T-helper 1 cell treated with Interleukin-12 subunit alpha and Interleukin-12 subunit beta and Interleukin-4 antibody, amounts not matched to agents 30 μg/mL and 1 μg/mL, for 36 hours (primary cell): Measurements from ENCODE around the gene PRPS1L1.

Source experiments
- H3K27ac Mint-ChIP-seq: one replicate; pipeline ENCODE4 v1.8.0; 2021; ENCODE audit warnings: mild to moderate bottlenecking, mixed read lengths
- H3K27me3 Mint-ChIP-seq: one replicate; pipeline ENCODE4 v1.8.0; 2021; ENCODE audit warnings: low read depth, mixed read lengths
- H3K36me3 Mint-ChIP-seq: one replicate; pipeline ENCODE4 v1.8.0; 2021; ENCODE audit warnings: low read depth, mixed read lengths
- H3K4me1 Mint-ChIP-seq: one replicate; pipeline ENCODE4 v1.8.0; 2021; ENCODE audit warnings: low read depth, mixed read lengths
- H3K4me3 Mint-ChIP-seq: one replicate; pipeline ENCODE4 v1.8.0; 2021; ENCODE audit warnings: mild to moderate bottlenecking, moderate library complexity, mixed read lengths
- H3K9me3 Mint-ChIP-seq: one replicate; pipeline ENCODE4 v1.8.0; 2021; ENCODE audit warnings: mixed read lengths

Gene PRPS1L1

GRCh38 chr7:18036783-18037182 lies 9.1 kb upstream of the PRPS1L1 start:
- H3K4me3 Mint-ChIP-seq: no peak overlapping the region
- H3K27me3 Mint-ChIP-seq: no peaks in the 10 kb centered on the region

GRCh38 chr7:18030758-18031157 lies 3.1 kb upstream of the PRPS1L1 start:
- Mint-ChIP-seq H3K4me3 (no peak overlapping the region), H3K36me3 (no peaks in the 10 kb centered on the region), H3K9me3 (no peaks in the 10 kb centered on the region), H3K27ac (no peak overlapping the region), H3K27me3 (no peaks in the 10 kb centered on the region), H3K4me1 (no peaks in the 10 kb centered on the region)

More at GRCh38 chr7:18036783-18037182, 9.1 kb upstream of the PRPS1L1 start:
- no peaks in the 10 kb centered on the region for H3K36me3 Mint-ChIP-seq
- no peak overlapping the region for H3K27ac Mint-ChIP-seq
- no peaks in the 10 kb centered on the region for H3K4me1 Mint-ChIP-seq
- H3K9me3 Mint-ChIP-seq: no peaks in the 10 kb centered on the region

GRCh38 chr7:18020138-18020715 lies 7.4 kb downstream of the PRPS1L1 start:
- Mint-ChIP-seq H3K36me3 (no peaks in the 10 kb centered on the region), H3K27me3 (peaks cover 1% of the 10 kb centered on the region), H3K9me3 (no peaks in the 10 kb centered on the region), H3K4me1 (no peaks in the 10 kb centered on the region), H3K4me3 (no peak overlapping the region), H3K27ac (no peak overlapping the region)

GRCh38 chr7:18019555-18019954 lies 8.1 kb downstream of the PRPS1L1 start:
- peaks cover 5% of the 10 kb centered on the region for H3K27me3 Mint-ChIP-seq
- no peak overlapping the region for H3K4me3 Mint-ChIP-seq
- H3K27ac Mint-ChIP-seq: no peak overlapping the region
- no peaks in the 10 kb centered on the region for H3K9me3 Mint-ChIP-seq
- H3K36me3 Mint-ChIP-seq: no peaks in the 10 kb centered on the region
- no peaks in the 10 kb centered on the region for H3K4me1 Mint-ChIP-seq

- H3K27me3 Mint-ChIP-seq: peaks cover 5% of the 10 kb centered on the region
- no peaks in the 10 kb centered on the region for H3K36me3 Mint-ChIP-seq
- no peaks in the 10 kb centered on the region for H3K4me1 Mint-ChIP-seq
- H3K27ac Mint-ChIP-seq: no peak overlapping the region
- H3K4me3 Mint-ChIP-seq: no peak overlapping the region
- no peaks in the 10 kb centered on the region for H3K9me3 Mint-ChIP-seq
Observed at GRCh38 chr7:18018296-18019215, 9.1 kb downstream of the PRPS1L1 start.

- Mint-ChIP-seq H3K36me3 (no peaks in the 10 kb centered on the region), H3K27ac (no peak overlapping the region), H3K9me3 (no peaks in the 10 kb centered on the region), H3K4me3 (no peak overlapping the region), H3K27me3 (peaks cover 5% of the 10 kb centered on the region), H3K4me1 (no peaks in the 10 kb centered on the region)
Observed at GRCh38 chr7:18016547-18017444, 10.8 kb downstream of the PRPS1L1 start.

- Mint-ChIP-seq H3K27ac (no peak overlapping the region), H3K36me3 (no peaks in the 10 kb centered on the region), H3K4me1 (no peaks in the 10 kb centered on the region), H3K27me3 (peaks cover 10% of the 10 kb centered on the region), H3K4me3 (no peak overlapping the region), H3K9me3 (no peaks in the 10 kb centered on the region)
Observed at GRCh38 chr7:18013936-18014335, 13.7 kb downstream of the PRPS1L1 start.

- no peaks in the 10 kb centered on the region for H3K36me3 Mint-ChIP-seq
- no peaks in the 10 kb centered on the region for H3K27me3 Mint-ChIP-seq
- H3K9me3 Mint-ChIP-seq: peaks cover 7% of the 10 kb centered on the region
- no peaks in the 10 kb centered on the region for H3K4me1 Mint-ChIP-seq
- no peak overlapping the region for H3K4me3 Mint-ChIP-seq
- no peak overlapping the region for H3K27ac Mint-ChIP-seq
Observed at GRCh38 chr7:18004372-18004771, 23.3 kb downstream of the PRPS1L1 start.

GRCh38 chr7:18003286-18003994 lies 24.2 kb downstream of the PRPS1L1 start:
- H3K9me3 Mint-ChIP-seq: peaks cover 7% of the 10 kb centered on the region
- no peak overlapping the region for H3K4me3 Mint-ChIP-seq
- H3K27me3 Mint-ChIP-seq: no peaks in the 10 kb centered on the region
- H3K27ac Mint-ChIP-seq: no peak overlapping the region
- no peaks in the 10 kb centered on the region for H3K4me1 Mint-ChIP-seq
- H3K36me3 Mint-ChIP-seq: no peaks in the 10 kb centered on the region

GRCh38 chr7:17998692-17999091 lies 29.0 kb downstream of the PRPS1L1 start:
- Mint-ChIP-seq H3K4me1 (no peaks in the 10 kb centered on the region), H3K27ac (no peak overlapping the region), H3K9me3 (no peaks in the 10 kb centered on the region), H3K36me3 (no peaks in the 10 kb centered on the region), H3K27me3 (peaks cover 7% of the 10 kb centered on the region), H3K4me3 (no peak overlapping the region)

GRCh38 chr7:17996442-17997223 lies 31.0 kb downstream of the PRPS1L1 start:
- H3K27me3 Mint-ChIP-seq: peaks cover 7% of the 10 kb centered on the region
- H3K4me3 Mint-ChIP-seq: no peak overlapping the region
- H3K9me3 Mint-ChIP-seq: no peaks in the 10 kb centered on the region
- H3K27ac Mint-ChIP-seq: no peak overlapping the region
- no peaks in the 10 kb centered on the region for H3K4me1 Mint-ChIP-seq
- H3K36me3 Mint-ChIP-seq: no peaks in the 10 kb centered on the region

- Mint-ChIP-seq H3K27ac (no peak overlapping the region), H3K36me3 (no peaks in the 10 kb centered on the region), H3K4me1 (no peaks in the 10 kb centered on the region)
Observed at GRCh38 chr7:17996040-17996439, 31.6 kb downstream of the PRPS1L1 start.

GRCh38 chr7:17994079-17994850 lies 33.4 kb downstream of the PRPS1L1 start:
- Mint-ChIP-seq H3K4me1 (no peaks in the 10 kb centered on the region), H3K27me3 (peaks cover 7% of the 10 kb centered on the region), H3K27ac (no peak overlapping the region), H3K9me3 (no peaks in the 10 kb centered on the region), H3K36me3 (no peaks in the 10 kb centered on the region), H3K4me3 (no peak overlapping the region)

More at GRCh38 chr7:17996040-17996439, 31.6 kb downstream of the PRPS1L1 start:
- H3K9me3 Mint-ChIP-seq: no peaks in the 10 kb centered on the region
- no peak overlapping the region for H3K4me3 Mint-ChIP-seq
- H3K27me3 Mint-ChIP-seq: peaks cover 7% of the 10 kb centered on the region
